Neural crest cell (in vitro differentiated cells): Measurements from ENCODE around the gene GNPTG. TPM values are rescaled to one million over a fixed set of nuclear protein-coding genes. Genes with fewer than 3 reads are reported as not detected.
A peak's percentile ranks its signal among the peaks of the same experiment; 100 is the strongest.

Source experiments
- DNase-seq: peaks from one replicate; pipeline ENCODE4 v3.0.0; 2021; ENCODE audit warnings: low read depth, mixed read lengths, low spot score
- H3K27ac Mint-ChIP-seq: one replicate; pipeline ENCODE4 v1.8.0; 2021; ENCODE audit warnings: mild to moderate bottlenecking, mixed read lengths; ENCODE audit not compliant: unreplicated experiment
- H3K27me3 Mint-ChIP-seq: 2 replicates; pipeline ENCODE4 v1.8.0; 2021; ENCODE audit warnings: low read depth, mild to moderate bottlenecking, mixed read lengths
- H3K36me3 Mint-ChIP-seq: 2 replicates; pipeline ENCODE4 v1.8.0; 2021; ENCODE audit warnings: low read depth, mild to moderate bottlenecking, mixed read lengths
- H3K4me1 Mint-ChIP-seq: 2 replicates; pipeline ENCODE4 v1.8.0; 2021; ENCODE audit warnings: mixed read lengths
- H3K4me3 Mint-ChIP-seq: one replicate; pipeline ENCODE4 v1.8.0; 2021; ENCODE audit warnings: mild to moderate bottlenecking, mixed read lengths
- H3K9me3 Mint-ChIP-seq: 2 replicates; pipeline ENCODE4 v1.8.0; 2021; ENCODE audit warnings: mixed read lengths
- CTCF ChIP-seq: fragments of 200-600 bp; sonication (generic); conservative IDR thresholded peaks from 2 replicates; pipeline ENCODE4 v1.5.0; 2021; ENCODE audit warnings: antibody characterized with exemption, mild to moderate bottlenecking
- total RNA-seq: library from RNA; stranded (reverse); gene quantifications from 2 replicates; pipeline ENCODE4 v1.2.1, GENCODE V29; 2021

The GNPTG gene
- total RNA-seq, 1 donor from 2014 or later: 38.3 TPM

- Mint-ChIP-seq H3K27ac (no peak overlapping the region), H3K9me3 (no peaks in the 10 kb centered on the region), H3K36me3 (no peaks in the 10 kb centered on the region), H3K4me3 (no peak overlapping the region), H3K4me1 (no peaks in the 10 kb centered on the region), H3K27me3 (no peaks in the 10 kb centered on the region)
- TF ChIP-seq CTCF: no peak
- DNase-seq: no peak
Observed at GRCh38 chr16:1401758-1402154, 50.0 kb downstream of the GNPTG start.

- peaks cover 3% of the 10 kb centered on the region for H3K4me1 Mint-ChIP-seq
- no peak for TF ChIP-seq CTCF
Observed at GRCh38 chr16:1403036-1403435, 51.3 kb downstream of the GNPTG start.

GRCh38 chr16:1403733-1404132, 52.0 kb downstream of the GNPTG start:
- no peak for DNase-seq
- Mint-ChIP-seq H3K36me3 (no peaks in the 10 kb centered on the region), H3K27ac (no peak overlapping the region), H3K4me1 (peaks cover 3% of the 10 kb centered on the region), H3K27me3 (no peaks in the 10 kb centered on the region), H3K4me3 (no peak overlapping the region), H3K9me3 (no peaks in the 10 kb centered on the region)
- TF ChIP-seq CTCF: no peak

More at GRCh38 chr16:1403036-1403435, 51.3 kb downstream of the GNPTG start:
- H3K27me3 Mint-ChIP-seq: no peaks in the 10 kb centered on the region
- no peaks in the 10 kb centered on the region for H3K9me3 Mint-ChIP-seq
- no peak for DNase-seq
- H3K36me3 Mint-ChIP-seq: no peaks in the 10 kb centered on the region
- no peak overlapping the region for H3K27ac Mint-ChIP-seq
- H3K4me3 Mint-ChIP-seq: no peak overlapping the region

GRCh38 chr16:1407753-1408152, 56.0 kb downstream of the GNPTG start:
- H3K27me3 Mint-ChIP-seq: no peaks in the 10 kb centered on the region
- H3K4me3 Mint-ChIP-seq: peak overlapping the region; percentile 87
- H3K36me3 Mint-ChIP-seq: no peaks in the 10 kb centered on the region
- peak overlapping the region; percentile 78 for H3K27ac Mint-ChIP-seq
- no peaks in the 10 kb centered on the region for H3K9me3 Mint-ChIP-seq
- H3K4me1 Mint-ChIP-seq: peaks cover 9% of the 10 kb centered on the region
- DNase-seq: no peak
- TF ChIP-seq CTCF: no peak

- no peak for TF ChIP-seq CTCF
Observed at GRCh38 chr16:1408171-1408837, 56.6 kb downstream of the GNPTG start.

More at GRCh38 chr16:1408171-1408837, 56.6 kb downstream of the GNPTG start:
- peak overlapping the region; percentile 87 for H3K4me3 Mint-ChIP-seq
- H3K36me3 Mint-ChIP-seq: no peaks in the 10 kb centered on the region
- no peak overlapping the region for H3K27ac Mint-ChIP-seq
- H3K27me3 Mint-ChIP-seq: no peaks in the 10 kb centered on the region
- DNase-seq: peak; percentile 95
- no peaks in the 10 kb centered on the region for H3K9me3 Mint-ChIP-seq
- peaks cover 9% of the 10 kb centered on the region for H3K4me1 Mint-ChIP-seq
